ENCODE data around the gene SSH3.
A peak's percentile ranks its signal among the peaks of the same experiment; 100 is the strongest.
"Not testable (repeated sequence)": the region's sequence is repeated elsewhere in the genome, so short reads cannot be mapped to it uniquely, and the experiment has no call there.

SSH3 gene, protein sequence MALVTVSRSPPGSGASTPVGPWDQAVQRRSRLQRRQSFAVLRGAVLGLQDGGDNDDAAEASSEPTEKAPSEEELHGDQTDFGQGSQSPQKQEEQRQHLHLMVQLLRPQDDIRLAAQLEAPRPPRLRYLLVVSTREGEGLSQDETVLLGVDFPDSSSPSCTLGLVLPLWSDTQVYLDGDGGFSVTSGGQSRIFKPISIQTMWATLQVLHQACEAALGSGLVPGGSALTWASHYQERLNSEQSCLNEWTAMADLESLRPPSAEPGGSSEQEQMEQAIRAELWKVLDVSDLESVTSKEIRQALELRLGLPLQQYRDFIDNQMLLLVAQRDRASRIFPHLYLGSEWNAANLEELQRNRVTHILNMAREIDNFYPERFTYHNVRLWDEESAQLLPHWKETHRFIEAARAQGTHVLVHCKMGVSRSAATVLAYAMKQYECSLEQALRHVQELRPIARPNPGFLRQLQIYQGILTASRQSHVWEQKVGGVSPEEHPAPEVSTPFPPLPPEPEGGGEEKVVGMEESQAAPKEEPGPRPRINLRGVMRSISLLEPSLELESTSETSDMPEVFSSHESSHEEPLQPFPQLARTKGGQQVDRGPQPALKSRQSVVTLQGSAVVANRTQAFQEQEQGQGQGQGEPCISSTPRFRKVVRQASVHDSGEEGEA

GRCh38 chr11:67303132-67303834, at the start of gene SSH3:
Gene SSH3, plus strand, starts transcription at chr11:67303530. Its CDS starts 96 bp downstream, at chr11:67303626.
- no peak for DNase-seq

GRCh38 chr11:67253872-67254624, 49.3 kb upstream of the SSH3 start:
- no peak for DNase-seq

- no peak for DNase-seq
Observed at GRCh38 chr11:67254798-67255197, 48.5 kb upstream of the SSH3 start.

GRCh38 chr11:67255353-67255752, 48.0 kb upstream of the SSH3 start:
- no peak for DNase-seq

- DNase-seq: no peak
Observed at GRCh38 chr11:67255864-67256263, 47.5 kb upstream of the SSH3 start.

DNA sequence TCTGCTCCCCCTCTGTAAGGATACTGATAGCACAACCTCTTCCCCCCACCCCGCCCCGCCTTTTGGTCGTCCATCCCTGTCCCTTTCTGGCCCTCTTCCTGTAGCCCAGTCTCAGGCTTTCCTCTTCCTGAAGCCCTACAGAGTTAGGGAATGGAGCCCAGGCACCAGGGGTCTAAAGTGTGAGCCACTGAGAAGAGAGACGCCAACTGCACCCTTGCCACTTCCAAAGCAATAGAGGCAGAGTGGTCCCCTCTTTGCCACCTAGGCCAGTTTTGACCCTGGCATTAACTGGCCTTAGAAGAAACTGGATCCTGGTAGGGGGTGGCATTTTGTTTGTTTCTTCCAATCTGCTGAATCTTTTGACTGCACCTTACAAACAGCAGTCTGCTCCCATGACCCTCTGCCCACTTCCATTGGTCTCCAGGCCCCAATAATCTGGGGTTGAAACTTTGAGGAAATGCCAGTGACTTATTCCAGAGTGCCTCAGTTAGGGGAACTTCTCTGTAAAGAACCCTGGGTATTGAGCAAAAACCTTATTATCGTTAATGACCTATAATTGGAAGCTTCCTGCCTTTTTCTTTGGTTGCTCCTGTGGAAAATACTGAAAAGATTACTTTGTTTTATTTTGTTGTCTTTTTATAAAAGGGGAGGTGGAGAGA, 46.7 kb upstream of the SSH3 start:
- no peak for DNase-seq

GRCh38 chr11:67260406-67260805, 42.9 kb upstream of the SSH3 start:
- DNase-seq: no peak

- DNase-seq: not testable (repeated sequence)
Observed at GRCh38 chr11:67260885-67261639, 42.3 kb upstream of the SSH3 start.

GRCh38 chr11:67261640-67261945, 41.7 kb upstream of the SSH3 start:
- DNase-seq: no peak

GRCh38 chr11:67261946-67262681, 41.2 kb upstream of the SSH3 start:
- no peak for DNase-seq

- no peak for DNase-seq
Observed at GRCh38 chr11:67262731-67263675, 40.3 kb upstream of the SSH3 start.

- no peak for DNase-seq
Observed at GRCh38 chr11:67264260-67264659, 39.1 kb upstream of the SSH3 start.

DNA sequence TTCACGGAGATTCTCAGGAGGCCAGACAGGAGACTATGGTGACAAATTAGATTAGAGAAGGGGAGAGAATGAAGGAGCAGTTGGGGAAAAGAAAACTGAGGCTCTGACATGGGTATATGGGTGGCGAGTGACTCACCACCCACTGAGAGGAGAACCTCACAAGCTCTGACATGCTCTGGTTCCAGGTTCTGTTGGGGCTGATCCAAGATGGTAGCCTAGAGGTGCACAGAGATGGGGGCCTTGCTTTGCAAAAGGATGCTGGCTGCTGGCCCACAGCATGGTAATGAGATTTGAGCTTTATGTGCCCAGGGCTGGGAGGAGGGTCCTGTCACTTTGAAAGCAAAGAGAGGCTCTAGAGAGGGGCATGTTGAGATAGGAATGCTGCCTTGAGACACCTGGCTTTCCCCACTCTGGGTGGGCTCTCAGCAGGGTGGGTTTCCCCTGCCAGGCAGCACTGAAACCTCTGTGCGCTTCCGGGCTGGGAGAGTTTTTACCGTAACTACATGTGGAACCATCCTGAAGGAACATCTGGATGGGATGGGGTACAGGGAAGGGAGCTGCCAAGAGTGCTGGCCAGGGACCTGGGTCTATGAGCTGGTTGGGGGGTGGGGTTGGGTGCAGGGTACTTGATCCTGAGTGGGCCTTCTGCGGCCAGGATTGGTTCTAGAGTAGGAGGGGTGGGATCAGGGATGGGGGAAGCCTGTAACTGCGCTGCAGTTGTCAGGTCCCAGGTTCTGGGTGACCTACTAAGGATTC, 38.3 kb upstream of the SSH3 start:
- no peak for DNase-seq

DNA sequence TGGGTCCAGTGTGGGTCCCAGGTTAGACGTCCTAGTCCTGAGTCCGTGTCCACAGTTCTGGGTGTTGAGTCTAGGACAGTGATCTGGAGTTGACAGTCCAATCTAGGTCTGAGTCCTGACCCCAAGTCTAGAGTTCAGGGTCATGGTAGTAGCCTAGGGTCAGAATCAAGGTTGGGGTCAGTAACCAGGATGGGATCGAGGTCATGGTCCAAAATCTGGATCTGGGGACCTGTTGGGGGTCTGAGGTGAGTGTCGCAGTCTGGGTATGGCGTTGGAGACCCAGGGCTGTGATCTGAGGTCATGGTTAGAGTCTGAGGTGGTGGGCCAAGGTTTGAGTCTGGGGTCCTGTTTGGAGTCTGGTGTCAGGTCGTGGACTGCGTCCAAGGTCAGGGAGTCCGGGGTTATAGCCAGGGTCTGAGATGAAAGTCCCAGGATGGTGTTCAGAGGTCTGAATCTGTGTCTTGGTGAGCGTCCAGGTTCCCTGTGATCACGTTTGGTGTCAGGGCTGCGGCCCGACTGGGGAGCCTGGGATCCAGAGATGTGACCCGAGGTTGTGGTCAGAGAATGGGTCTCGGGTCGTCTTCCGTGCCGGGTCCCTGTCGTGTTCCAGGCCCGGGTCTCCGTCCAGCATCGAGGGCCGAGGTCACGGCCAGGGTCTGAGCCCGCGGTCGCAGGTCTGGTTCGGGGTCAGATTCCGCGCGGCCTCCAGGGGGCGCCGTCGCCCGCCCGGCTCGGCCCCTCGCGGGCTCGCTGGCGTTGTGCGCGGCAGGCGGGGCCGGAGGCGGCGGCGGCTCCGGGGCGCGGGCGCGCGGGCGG, 37.5 kb upstream of the SSH3 start:
- peak; percentile 41 for DNase-seq

DNA sequence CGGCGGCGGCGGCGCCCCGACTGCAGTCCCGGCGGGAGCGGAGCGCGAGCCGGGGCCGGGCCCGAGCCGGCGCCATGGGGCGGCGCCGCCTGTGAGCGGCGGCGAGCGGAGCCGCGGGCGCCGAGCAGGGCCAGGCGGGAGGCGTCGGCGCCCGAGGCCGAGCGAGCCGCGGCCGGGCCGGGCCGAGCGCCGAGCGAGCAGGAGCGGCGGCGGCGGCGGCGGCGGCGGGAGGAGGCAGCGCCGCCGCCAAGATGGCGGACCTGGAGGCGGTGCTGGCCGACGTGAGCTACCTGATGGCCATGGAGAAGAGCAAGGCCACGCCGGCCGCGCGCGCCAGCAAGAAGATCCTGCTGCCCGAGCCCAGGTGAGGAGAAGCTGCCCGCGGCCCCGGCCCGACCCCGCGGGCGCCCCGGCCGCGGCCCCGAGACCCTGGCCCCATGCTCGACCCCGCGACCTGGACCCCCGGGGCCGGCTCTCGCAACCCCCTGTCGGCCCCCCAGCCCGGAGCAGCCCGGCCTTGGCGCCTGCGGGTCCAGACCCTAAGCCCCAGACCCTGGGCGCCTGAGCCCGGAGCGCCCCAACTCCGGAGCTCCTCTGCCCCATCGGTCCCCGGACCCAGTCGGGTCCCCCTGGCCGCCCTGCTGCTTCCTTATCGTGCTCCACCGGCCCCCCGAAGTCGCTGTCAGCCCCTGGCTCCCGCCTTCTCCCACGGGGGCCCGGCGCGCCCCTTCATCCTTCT, 36.7 kb upstream of the SSH3 start, which contains the start of gene GRK2:
Gene GRK2, plus strand, starts transcription at position 25 of the 739 bp plus-strand sequence. Its CDS starts 227 bp downstream, at position 252.
- DNase-seq: no peak

DNA sequence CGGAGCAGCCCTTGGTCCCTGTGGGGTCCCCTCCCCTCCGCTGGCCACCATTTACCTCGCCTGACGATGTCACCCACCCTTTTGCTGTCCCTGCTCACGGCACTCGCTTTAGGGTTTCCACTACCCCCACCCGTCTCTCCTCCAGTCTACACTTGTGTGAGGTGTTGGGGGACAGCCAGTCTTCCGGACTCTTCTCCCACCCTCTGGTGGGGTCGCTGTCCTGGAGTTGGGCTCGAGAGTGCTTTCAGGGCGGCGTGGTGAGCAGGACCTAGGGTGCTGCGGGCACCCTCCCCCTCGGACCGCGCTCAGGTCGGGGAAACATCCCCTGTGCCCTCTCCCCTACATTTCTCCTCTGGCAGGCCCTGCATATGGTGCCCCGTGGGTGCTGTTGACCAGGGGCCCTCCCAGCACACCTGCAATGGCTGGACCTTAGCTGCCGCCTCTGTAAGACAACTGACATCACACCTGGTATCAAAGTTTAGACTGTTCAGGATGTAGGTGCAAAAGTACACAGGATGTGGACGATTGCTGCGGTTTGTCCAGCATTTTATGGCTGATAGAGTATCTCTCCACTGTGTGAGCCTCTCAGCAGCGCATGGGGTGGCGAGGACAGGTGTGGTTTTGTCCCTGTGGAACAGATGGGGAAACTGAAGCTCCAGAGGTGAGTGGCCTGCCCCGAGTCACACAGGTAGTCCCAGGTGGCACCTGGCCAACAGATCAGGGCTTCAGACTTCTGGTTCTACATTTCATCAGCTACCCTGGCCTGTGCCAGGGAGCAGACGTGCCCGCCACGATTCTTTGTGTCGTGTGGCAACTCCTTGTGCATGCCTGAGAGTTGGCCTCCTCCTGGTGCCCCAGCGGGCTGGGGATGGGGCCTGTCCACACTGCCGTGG, 35.9 kb upstream of the SSH3 start:
- DNase-seq: no peak

Data from NCI-H2107 (cell line).